ENCODE results near the gene NHLRC2.

Gene NHLRC2

DNA sequence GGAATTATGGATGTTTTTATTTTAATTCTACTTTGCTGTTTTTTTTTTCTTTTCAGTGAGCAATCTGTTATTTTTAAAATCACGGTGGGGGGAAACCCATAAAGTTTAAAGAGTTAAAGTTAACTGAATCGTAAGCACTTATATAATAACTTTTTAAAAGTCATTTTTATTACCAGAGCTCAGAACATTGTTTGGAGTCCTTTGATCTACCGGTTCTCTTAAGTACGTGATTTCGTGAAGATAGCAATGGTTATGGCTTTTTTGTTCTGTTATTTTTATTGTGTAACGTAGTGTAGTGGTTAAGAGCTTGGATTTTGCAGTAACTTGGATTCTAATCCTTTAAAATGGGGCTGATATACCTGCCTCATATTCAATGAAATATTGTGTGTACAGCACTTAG lies 57.4 kb downstream of the NHLRC2 start:
- DNase-seq (ENCODE audit: low read depth): no peak

DNA sequence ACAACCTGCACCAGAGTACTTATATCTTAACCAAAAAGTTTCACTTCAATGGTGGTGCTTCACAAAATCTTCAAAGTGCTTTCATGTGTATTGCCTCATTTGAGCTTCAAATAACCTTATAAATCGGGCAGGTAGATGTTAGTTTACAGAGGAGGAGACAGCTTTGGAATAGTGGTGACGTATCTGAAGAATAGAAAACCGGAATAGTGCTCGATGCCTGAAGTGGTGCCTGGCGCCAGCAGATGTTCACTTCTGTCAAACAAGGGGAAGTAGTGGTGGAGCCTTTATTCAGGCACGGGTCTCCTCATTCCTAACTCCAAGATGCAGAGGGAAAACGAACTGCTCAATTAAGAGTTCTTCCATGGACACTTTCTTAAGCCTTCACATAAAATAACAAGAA lies 58.1 kb downstream of the NHLRC2 start:
- no peak for DNase-seq (ENCODE audit: low read depth)

GRCh38 chr10:113914956-113915355 lies 60.5 kb downstream of the NHLRC2 start:
- no peak for DNase-seq (ENCODE audit: low read depth)

DNA sequence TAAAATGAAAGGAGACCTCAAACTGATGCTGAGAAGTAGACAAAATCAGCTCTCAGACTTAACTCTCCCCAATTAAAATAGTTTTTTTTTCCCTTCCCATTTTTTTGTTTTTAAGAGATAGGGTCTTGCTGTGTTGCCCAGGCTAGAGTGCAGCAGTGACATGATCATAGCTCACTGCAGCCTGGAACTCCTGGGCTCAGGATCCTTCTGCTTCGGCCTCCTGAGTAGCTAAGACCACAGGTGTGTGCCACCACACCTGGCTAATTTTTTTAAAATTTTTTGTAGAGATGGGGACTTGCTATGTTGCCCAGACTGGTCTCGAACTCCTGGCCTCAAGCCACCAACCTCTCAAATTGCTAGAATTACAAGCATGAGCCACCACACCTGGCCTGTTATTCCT lies 61.1 kb downstream of the NHLRC2 start:
- no peak for DNase-seq (ENCODE audit: low read depth)

GRCh38 chr10:113916053-113916452 lies 61.6 kb downstream of the NHLRC2 start:
- no peak for DNase-seq (ENCODE audit: low read depth)

DNA sequence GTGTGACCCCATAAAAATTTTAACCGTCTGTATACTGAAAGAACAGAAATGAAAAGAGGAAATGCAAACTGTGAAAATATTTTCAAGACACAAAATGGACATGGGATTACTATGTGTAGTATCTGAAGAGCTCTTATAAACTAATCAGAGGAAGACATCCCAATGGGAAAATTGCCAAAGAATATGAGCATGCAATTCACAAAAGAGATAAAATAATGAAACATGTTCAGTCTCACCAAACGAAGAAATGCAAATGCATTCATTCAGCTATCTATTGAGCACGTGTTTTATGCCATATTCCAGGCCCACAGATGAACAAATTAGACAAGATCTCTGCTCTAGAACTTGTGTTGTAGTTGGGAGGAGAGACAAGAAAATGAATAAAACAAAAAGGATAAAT lies 63.2 kb downstream of the NHLRC2 start:
- DNase-seq (ENCODE audit: low read depth): no peak

DNA sequence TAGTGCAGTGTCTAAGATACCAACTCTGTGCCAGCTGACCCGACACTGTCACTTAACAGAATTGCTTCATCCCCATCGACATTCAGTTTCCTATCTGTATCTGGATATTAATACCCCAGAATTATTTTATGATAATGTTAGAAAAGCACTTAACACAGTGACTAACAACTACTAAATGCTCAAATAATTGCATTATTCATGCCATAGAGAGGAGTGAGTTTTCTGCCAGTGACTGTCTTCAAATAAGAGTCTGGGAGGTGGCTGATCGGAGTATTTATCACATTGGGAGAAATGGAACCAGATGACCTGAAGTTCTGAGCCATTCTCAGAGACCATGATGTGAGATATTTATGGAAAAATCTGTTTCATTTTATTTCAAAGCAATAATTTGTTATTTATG lies 65.7 kb downstream of the NHLRC2 start:
- no peak for DNase-seq (ENCODE audit: low read depth)

GRCh38 chr10:113920875-113921274 lies 66.4 kb downstream of the NHLRC2 start:
- DNase-seq (ENCODE audit: low read depth): no peak

DNA sequence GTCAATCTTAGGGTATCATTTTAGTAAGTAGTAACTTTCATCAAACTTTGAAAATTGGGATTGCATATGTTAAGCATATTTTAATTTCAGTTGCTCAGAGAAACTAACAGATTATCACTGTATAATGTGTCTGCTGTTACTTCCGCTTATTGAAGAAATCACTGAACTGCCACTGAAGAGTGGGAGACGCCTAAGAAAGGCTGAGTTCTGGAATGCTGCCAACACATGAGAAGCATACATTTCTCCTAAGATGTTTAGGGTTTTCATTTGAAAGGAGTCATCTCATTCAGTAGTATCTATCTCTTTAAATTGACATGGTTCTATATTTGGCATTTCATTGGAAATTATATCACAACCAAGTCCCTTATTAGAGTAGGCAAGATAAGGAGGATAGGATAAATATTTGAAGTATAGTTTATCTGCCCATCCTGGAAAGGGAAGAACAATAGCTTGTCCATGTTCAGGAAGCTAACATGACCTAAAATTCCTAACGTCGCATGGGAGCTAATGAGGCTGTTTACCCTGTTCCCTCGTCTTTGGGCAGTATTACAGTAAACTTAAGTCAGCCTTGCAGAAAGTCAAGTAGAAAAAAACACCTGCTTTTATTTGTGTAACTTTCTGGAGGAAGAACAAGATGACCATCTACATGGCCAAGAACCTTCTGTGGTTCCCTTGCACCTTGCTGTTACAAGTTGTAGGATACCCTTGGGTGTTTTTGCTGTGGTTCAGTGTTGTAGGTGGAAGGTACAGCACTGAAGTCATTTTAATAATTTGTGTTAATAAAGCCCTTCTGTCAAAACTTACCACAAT lies 67.3 kb downstream of the NHLRC2 start:
- DNase-seq (ENCODE audit: low read depth): no peak

- no peak for DNase-seq (ENCODE audit: low read depth)
Observed at GRCh38 chr10:113922787-113923570, 68.5 kb downstream of the NHLRC2 start.

GRCh38 chr10:113924186-113924585 lies 69.7 kb downstream of the NHLRC2 start:
- DNase-seq (ENCODE audit: low read depth): no peak

DNA sequence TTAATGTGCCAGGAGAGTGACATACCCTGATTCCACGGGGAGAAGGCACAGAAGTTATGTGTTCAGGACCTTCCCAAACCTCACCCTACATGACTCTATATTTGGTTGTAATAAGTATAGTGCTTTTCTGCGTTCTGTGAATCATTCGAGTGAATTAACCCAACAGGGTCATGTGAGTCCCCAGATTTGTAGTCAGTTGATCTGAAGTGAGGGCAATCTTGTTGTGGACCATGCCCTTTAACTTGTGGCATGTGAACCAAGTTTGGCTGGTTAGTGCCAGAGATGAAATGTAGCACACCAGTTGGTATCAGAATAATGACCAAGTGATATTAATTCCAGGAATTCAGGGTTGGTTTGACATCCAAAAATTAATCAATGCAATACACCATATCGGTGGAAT lies 70.2 kb downstream of the NHLRC2 start:
- no peak for DNase-seq (ENCODE audit: low read depth)

GRCh38 chr10:113927440-113927839 lies 73.0 kb downstream of the NHLRC2 start:
- no peak for DNase-seq (ENCODE audit: low read depth)

DNA sequence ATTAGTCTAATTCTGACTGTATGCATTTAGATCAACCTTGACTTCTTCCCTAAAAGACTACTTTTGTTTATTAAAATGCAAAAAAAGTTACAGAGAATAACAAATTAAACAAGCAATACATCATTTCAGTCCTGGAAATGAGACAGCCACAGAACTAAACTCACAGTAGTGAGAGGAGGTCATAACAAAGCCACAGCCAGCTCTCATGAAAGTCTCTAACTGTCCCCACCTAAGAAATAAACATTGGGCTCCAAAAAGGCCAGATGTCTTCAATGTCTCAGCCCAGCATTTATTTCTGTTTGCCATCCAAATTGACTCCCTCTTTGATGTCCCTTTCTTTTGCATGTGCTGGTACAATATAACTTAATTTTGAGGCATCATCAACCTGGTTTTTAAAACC lies 74.4 kb downstream of the NHLRC2 start:
- no peak for DNase-seq (ENCODE audit: low read depth)

GRCh38 chr10:113929522-113929921 lies 75.1 kb downstream of the NHLRC2 start:
- DNase-seq (ENCODE audit: low read depth): no peak

DNA sequence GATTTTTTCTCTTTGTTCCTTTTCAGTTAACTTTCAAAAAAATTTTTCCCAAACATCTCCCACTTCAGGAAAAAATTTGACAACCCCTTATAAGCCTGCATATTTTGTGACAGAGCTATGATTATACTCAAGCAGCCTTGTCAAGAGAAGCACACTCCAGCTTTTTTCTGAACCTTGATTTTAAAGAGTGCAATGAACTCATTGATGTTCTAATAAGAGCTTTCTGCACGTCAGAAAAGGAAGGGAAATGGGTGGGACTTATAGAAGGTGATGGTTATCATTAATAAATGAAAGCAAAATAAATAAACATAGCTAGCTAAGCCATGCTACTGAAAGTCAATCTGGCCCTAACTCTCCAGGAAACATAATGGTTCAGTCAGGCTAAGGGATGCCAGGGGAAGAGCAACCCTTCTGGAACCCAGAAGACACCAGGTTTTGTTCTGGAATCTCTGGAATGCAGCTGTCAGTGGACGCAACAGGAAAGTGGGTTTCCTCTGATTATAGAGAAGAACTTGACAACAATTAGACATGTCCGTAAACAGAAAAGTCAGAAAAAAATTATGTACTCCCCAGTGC lies 76.1 kb downstream of the NHLRC2 start:
- no peak for DNase-seq (ENCODE audit: low read depth)

- no peak for DNase-seq (ENCODE audit: low read depth)
Observed at GRCh38 chr10:113932854-113933253, 78.4 kb downstream of the NHLRC2 start.

- no peak for DNase-seq (ENCODE audit: low read depth)
Observed at GRCh38 chr10:113933894-113934532, 79.6 kb downstream of the NHLRC2 start.

GRCh38 chr10:113937258-113937657 lies 82.8 kb downstream of the NHLRC2 start:
- DNase-seq (ENCODE audit: low read depth): no peak

- no peak for DNase-seq (ENCODE audit: low read depth)
Observed at GRCh38 chr10:113937756-113938155, 83.3 kb downstream of the NHLRC2 start.

GRCh38 chr10:113939212-113939860 lies 84.9 kb downstream of the NHLRC2 start:
- no peak for DNase-seq (ENCODE audit: low read depth)

DNA sequence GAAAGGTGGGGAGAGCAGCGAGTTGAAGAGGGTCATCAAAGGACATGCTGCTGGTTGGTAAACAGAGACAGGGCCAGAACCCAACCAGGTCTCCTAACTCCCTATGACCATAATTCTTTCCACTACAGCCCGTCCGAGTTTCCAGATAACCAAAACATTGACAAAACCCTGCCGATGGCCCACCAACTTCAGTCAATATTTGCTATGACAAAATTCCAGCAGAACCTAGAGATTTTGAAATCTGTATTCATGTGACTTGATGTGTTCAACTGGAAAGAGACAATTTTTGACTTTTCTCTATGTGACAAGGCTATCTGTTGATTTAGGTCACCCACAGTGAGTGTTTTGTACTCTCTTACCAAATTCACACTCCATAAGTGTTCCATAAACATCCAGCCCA lies 86.7 kb downstream of the NHLRC2 start:
- DNase-seq (ENCODE audit: low read depth): no peak

All from fibroblast of the conjunctiva (primary cell).